Activated naive CD8-positive, alpha-beta T cell treated with anti-CD3 and anti-CD28 coated beads for 36 hours (primary cell): ENCODE measurements around the gene MUC20. TPM values are rescaled to one million over a fixed set of nuclear protein-coding genes. Genes with fewer than 3 reads are reported as not detected.
"Not testable (repeated sequence)": the region's sequence is repeated elsewhere in the genome, so short reads cannot be mapped to it uniquely, and the experiment has no call there.

Experiments
- DNase-seq: peaks from one replicate; pipeline ENCODE4 v3.0.0; 2021
- H3K27ac Mint-ChIP-seq: one replicate; pipeline ENCODE4 v1.8.0; 2022; ENCODE audit warnings: mild to moderate bottlenecking, moderate library complexity, mixed read lengths
- H3K27me3 Mint-ChIP-seq: one replicate; pipeline ENCODE4 v1.8.0; 2022; ENCODE audit warnings: mild to moderate bottlenecking, mixed read lengths
- H3K36me3 Mint-ChIP-seq: one replicate; pipeline ENCODE4 v1.8.0; 2021; ENCODE audit warnings: mild to moderate bottlenecking, mixed read lengths
- H3K4me1 Mint-ChIP-seq: one replicate; pipeline ENCODE4 v1.8.0; 2021; ENCODE audit warnings: mixed read lengths
- H3K4me3 Mint-ChIP-seq: one replicate; pipeline ENCODE4 v1.8.0; 2022; ENCODE audit warnings: mild to moderate bottlenecking, moderate library complexity, mixed read lengths
- H3K9me3 Mint-ChIP-seq: one replicate; pipeline ENCODE4 v1.8.0; 2022; ENCODE audit warnings: mixed read lengths
- total RNA-seq, 2 experiments: library from RNA; stranded (reverse); gene quantifications; one replicate each; pipeline ENCODE4 v1.2.3, GENCODE V29; 2021

Gene MUC20
- total RNA-seq, 2 experiments from 2014 or later, result 0.26 to 0.29 TPM

DNA sequence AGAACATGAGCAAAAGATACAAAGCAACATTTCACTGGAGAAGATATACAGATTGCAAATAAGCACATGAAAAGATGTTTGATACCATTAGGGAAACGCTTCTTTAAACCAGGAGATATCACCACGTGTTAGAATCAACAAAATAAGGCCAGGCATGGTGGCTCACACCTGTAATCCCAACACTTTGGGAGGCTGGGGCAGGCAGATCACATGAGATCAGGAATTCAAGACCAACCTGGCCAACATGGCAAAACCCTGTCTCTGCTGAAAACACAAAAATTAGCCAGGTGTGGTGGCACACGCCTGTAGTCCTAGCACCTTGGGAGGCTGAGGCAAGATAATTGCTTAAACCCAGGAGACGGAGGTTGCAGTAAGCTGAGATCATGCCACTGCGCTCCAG, 20.5 kb upstream of the MUC20 start:
- Mint-ChIP-seq H3K36me3 (peaks cover 16% of the 10 kb centered on the region), H3K27me3 (no peaks in the 10 kb centered on the region), H3K9me3 (no peaks in the 10 kb centered on the region), H3K27ac (no peak overlapping the region), H3K4me3 (no peak overlapping the region), H3K4me1 (peaks cover 2% of the 10 kb centered on the region)
- DNase-seq, result no peak

DNA sequence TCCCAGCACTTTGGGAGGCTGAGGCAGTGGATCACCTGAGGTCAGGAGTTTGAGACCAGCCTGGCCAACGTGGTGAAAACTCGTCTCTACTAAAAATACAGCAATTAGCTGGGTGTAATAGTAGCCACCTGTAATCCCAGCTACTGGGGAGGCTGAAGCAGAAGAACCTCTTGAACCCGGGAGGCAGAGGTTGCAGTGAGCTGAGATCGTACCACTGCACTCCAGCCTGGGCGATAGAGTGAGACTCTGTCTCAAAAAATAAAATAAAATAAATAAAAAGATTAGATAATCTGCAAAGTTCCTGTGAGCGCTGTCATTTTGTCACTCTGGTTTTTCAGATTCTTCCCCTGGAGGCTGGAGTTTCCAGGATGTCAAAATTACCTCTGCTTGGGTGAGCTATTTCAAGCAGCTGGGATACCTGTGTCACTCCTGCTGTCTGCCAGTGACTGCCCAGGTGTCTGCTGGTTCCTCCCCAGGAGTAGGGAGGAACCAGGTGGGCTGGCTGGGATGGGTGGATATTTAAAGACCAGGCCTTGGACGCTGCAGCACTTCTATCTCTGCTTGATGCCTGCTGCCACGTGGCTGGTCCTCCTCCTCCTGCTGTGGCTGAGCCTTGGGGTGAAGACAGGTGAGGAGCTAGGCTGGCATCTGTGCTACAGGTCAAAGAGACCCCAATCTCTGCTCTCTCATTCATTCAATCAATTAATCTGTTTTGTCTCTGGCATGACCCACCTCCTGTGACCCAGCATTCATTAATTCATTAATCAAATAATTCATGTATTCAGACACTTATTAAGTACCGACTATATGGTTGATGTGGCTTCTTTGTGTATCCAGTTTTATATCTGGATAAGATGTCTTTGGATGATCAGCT, 19.5 kb upstream of the MUC20 start:
- Mint-ChIP-seq H3K4me1 (no peaks in the 10 kb centered on the region), H3K36me3 (peaks cover 10% of the 10 kb centered on the region), H3K27me3 (no peaks in the 10 kb centered on the region), H3K9me3 (no peaks in the 10 kb centered on the region), H3K4me3 (no peak overlapping the region), H3K27ac (no peak overlapping the region)
- DNase-seq, result no peak

DNA sequence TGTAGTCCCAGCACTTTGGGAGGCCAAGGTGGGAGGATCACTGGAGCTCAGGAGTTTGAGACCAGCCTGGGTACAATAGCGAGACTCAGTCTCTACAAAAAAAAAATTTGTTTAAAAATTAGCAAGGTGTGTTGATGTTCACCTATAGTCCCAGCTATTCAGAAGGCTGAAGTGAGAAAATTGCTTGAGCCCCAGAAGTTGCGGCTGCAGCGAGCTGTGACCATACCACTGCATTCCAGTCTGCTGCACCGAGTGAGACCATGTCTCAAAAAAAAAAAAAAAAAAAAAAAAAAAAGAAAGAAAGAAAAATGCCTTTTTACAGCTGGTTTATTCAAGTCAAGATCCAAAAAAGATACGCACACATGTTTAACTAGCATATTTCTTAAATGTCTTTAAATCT, 17.0 kb upstream of the MUC20 start:
- H3K36me3 Mint-ChIP-seq, result no peaks in the 10 kb centered on the region
- H3K4me1 Mint-ChIP-seq, result no peaks in the 10 kb centered on the region
- H3K27me3 Mint-ChIP-seq, result no peaks in the 10 kb centered on the region
- H3K27ac Mint-ChIP-seq, result no peak overlapping the region
- no peaks in the 10 kb centered on the region for H3K9me3 Mint-ChIP-seq
- DNase-seq, result no peak
- H3K4me3 Mint-ChIP-seq, result no peak overlapping the region

DNA sequence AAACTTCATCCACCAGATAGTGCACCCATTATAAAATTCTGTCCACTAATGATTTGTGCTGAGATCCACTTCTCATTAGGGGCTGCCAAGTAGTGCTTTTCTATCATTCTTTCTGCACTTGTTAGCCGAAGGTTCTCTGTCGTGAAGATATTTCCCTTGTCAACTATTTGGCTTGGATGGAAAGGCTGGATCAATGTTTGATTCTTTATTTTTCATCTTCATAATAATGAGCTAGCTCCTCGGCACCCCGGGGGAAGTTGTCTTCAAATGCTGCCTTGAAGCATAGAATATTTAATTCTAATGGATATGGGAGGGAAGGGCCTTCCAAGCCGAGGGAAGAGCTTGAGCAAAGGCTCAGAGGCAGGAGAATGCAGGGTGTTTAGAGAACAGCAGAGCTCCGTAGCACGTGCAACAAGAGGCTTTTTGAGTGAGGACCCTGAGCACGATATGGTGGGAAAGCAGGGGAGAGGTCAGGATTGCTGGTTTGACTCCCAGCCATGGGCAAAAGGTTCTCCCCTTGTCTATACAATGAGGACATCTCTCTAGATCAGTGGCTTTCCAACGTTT, 16.3 kb upstream of the MUC20 start:
- Mint-ChIP-seq H3K9me3 (no peaks in the 10 kb centered on the region), H3K27me3 (no peaks in the 10 kb centered on the region), H3K4me3 (no peak overlapping the region), H3K36me3 (no peaks in the 10 kb centered on the region), H3K4me1 (no peaks in the 10 kb centered on the region), H3K27ac (no peak overlapping the region)
- no peak for DNase-seq

DNA sequence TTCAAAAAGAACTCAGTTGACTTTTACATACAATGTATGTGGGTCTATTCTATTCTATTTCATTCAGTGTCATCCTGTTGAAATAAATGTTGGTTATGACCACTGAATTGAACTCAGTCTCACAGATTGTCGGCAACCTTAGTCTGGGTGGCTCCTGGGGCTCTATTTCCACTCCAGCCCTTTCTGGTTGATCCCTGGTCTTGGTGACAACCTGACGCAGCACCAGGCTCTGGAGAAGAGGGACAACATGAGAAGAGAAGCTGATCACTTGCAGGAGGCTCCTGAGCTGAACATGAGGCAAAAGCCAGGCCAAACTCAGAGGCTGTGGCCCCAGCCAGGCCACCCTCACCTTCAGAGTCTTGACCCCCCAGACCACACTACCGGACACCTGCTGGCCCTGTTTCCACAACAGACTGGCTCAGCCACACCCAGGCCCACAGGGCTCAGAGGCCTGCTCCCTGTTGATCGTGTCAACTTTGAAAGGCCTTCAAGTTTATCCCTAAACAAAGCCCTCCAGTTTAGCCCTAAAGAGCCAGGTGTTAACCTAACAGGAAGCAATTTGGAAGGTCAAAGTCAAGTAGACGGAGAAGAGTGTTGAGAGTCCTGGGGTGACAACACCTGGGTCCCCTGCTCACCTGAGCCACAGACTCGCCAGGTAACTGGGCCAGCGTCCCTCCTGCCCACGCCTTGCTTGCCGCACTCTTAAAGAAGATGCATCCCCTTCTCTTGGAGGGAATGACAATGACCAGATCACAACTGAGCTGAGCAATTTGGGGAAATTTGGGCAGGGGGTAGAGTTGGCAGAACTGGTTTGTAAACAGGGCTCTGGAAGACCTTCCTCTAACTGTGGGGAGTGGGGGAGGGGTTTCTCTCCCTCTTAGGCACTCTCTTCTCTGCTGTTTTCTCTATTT, 15.4 kb upstream of the MUC20 start:
- no peaks in the 10 kb centered on the region for H3K9me3 Mint-ChIP-seq
- no peaks in the 10 kb centered on the region for H3K36me3 Mint-ChIP-seq
- DNase-seq, result no peak
- no peaks in the 10 kb centered on the region for H3K4me1 Mint-ChIP-seq
- H3K27ac Mint-ChIP-seq, result no peak overlapping the region
- H3K27me3 Mint-ChIP-seq, result no peaks in the 10 kb centered on the region
- H3K4me3 Mint-ChIP-seq, result no peak overlapping the region

DNA sequence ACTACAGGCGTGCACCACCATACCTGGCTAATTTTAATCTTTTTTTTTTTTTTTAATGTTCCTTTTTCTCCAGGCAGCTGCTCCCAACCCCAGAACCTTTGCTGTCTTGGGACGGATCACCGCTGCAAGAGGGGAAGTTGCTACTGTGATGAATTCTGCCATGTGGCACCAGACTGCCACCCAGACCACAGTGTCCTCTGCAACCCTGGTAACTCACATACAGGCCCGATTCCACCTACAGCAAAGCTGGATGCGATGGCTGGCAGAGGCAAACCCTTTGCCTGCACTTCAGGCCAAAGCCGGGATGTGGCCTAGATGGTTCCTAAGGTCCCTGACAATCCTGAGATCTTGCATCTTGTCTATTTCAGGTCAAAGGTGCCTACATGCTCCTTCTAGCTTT, 12.7 kb upstream of the MUC20 start:
- Mint-ChIP-seq H3K9me3 (no peaks in the 10 kb centered on the region), H3K4me1 (no peaks in the 10 kb centered on the region), H3K27me3 (no peaks in the 10 kb centered on the region), H3K4me3 (no peak overlapping the region), H3K36me3 (no peaks in the 10 kb centered on the region), H3K27ac (no peak overlapping the region)
- DNase-seq, result no peak

DNA sequence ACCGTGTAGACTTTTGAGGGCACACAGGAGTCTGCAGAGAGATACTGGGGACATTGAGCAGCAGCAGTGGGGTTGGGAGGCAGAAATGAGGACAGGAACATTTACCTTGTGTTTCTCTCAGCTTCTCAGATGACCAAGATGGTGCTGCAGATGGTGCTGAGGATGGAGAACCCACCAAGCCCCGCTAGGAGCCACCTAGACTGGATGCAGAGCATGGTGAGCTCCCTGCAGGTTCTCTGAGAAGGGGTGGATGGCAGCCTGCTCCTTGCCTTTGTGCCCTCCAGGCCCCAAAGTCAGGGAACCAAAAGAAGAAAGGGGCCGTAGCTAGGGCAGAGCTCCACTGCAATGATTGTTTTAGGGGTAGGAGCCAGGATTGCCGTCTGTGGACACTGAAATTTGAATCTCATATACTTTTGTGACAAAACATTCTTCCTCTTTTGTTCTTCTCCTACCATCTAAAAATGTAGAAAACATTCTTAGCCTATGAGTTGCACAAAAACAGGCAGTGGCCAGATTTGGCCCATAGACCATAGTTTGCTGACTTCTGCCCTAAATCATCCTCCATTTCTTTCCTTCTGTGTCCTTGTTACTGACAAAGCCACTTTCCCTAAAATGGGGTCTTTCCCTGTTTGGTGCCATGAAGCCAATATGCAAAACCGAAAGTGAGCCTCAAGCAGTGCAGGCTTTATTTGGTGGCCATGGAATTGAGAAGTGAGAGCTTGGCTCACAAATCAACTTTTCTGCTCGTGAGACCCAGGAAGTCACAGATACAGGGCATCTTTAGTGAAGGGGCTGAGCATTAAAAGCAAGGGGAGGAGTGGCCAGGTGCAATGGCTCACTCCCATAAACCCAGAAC, 11.9 kb upstream of the MUC20 start:
- Mint-ChIP-seq H3K9me3 (no peaks in the 10 kb centered on the region), H3K27ac (no peak overlapping the region), H3K36me3 (no peaks in the 10 kb centered on the region), H3K27me3 (no peaks in the 10 kb centered on the region), H3K4me3 (no peak overlapping the region), H3K4me1 (no peaks in the 10 kb centered on the region)
- no peak for DNase-seq

DNA sequence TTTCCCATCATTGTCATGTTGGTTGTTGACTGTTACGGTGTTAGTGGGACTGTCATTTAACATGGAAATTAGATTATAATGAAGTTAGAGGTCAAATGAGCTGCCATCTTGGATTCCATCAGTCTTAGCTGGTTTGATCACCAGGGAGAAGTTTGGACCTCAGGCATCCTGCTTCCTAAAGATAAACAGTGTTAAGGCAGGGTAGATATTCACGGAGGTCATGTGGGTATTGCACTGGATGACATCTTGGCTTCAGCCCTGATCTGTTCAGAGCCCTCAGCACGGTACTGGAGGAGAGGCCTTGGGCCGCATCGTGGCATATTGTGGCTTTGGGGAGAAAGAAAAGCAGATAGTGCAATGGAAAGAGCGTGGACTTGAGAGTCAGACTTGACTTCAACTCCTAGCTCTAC, 11.1 kb upstream of the MUC20 start:
- DNase-seq, result no peak
- H3K4me3 Mint-ChIP-seq, result no peak overlapping the region
- H3K9me3 Mint-ChIP-seq, result no peaks in the 10 kb centered on the region
- no peaks in the 10 kb centered on the region for H3K36me3 Mint-ChIP-seq
- no peak overlapping the region for H3K27ac Mint-ChIP-seq
- H3K4me1 Mint-ChIP-seq, result no peaks in the 10 kb centered on the region
- no peaks in the 10 kb centered on the region for H3K27me3 Mint-ChIP-seq

DNA sequence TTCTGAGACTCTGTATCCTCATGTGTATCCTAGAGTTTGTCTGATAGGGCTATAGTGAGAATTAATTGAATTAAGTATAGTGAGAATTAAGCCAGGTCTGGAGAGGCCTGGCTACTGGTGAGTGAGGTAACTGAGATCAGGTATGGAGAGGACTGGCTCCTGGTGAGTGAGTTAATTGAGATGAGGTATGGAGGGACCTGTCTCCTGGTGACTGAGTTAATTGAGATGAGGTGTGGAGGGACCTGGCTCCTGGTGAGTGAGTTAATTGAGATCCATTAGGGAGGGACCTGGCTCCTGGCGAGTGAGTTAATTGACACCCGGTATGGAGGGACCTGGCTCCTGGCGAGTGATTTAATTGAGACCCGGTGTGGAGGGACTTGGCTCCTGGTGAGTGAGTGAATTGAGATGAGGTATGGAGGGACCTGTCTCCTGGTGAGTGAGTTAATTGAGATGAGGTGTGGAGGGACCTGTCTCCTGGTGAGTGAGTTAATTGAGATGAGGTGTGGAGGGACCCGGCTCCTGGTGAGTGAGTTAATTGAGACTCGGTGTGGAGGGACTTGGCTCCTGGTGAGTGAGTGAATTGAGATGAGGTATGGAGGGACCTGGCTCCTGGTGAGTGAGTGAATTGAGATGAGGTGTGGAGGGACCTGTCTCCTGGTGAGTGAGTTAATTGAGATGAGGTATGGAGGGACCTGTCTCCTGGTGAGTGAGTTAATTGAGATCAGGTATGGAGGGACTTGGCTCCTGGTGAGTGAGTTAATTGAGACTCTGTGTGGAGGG, 10.5 kb upstream of the MUC20 start:
- not testable (repeated sequence) for H3K36me3 Mint-ChIP-seq, H3K4me3 Mint-ChIP-seq, H3K27me3 Mint-ChIP-seq, DNase-seq, H3K27ac Mint-ChIP-seq, H3K4me1 Mint-ChIP-seq, H3K9me3 Mint-ChIP-seq

DNA sequence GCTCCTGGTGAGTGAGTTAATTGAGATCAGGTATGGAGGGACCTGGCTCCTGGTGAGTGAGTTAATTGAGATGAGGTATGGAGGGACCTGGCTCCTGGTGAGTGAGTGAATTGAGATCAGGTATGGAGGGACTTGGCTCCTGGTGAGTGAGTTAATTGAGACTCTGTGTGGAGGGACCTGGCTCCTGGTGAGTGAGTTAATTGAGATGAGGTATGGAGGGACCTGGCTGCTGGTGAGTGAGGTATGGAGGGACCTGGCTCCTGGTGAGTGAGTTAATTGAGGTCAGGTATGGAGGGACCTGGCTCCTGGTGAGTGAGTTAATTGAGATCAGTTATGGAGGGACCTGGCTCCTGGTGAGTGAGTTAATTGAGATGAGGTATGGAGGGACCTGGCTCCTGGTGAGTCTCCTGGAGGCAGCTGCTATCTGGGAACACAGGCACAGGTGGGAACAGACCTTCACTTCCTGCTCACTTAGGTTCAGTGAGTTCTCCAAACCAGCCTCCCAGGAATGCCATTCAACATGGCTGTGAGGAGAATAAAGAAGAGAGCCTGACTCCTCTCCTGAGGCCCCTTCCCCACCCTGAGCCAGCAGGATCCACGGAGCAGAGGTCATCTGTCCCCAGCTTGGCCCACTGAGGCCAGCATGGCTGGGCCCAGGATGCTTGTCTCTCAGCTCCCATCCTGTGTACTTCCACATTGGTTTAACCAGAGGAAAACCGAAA, 9.5 kb upstream of the MUC20 start:
- not testable (repeated sequence) for H3K27me3 Mint-ChIP-seq, H3K9me3 Mint-ChIP-seq, DNase-seq, H3K27ac Mint-ChIP-seq, H3K4me3 Mint-ChIP-seq, H3K4me1 Mint-ChIP-seq, H3K36me3 Mint-ChIP-seq

DNA sequence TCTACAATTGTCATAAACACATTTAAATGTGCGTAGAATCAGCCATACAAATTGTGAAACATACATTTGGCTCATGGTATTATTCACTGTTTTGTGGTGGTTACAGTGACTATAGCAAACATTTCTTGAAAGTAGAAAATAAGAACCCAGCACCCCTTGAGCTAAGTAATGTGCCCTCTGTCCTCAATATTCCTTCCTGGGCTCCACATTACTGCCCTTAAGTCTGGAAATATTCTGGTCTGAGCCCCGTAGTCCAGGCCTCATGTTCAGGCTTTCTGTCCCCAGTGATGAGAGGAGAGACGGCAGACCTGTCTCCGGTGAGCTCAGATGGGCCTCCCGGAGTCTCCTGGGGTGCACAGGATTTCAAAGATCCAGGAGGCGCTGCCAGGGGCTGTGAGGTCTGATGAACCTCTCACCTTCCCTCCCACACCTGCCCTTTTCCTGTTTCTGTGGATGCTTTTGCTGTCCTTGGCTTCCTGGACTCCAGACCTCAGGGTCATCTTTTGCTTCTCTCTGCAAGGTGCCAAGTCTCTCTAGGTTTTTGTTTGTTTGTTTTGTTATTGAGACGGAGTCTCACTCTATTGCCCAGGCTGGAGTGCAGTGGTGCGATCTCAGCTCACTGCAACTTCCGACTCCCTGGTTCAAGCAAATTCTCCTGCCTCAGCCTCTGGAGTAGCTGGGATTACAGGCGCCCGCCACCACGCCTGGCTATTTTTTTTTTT, 8.8 kb upstream of the MUC20 start:
- no peak overlapping the region for H3K4me3 Mint-ChIP-seq
- peaks cover 4% of the 10 kb centered on the region for H3K36me3 Mint-ChIP-seq
- no peaks in the 10 kb centered on the region for H3K9me3 Mint-ChIP-seq
- no peak for DNase-seq
- peaks cover 4% of the 10 kb centered on the region for H3K4me1 Mint-ChIP-seq
- no peak overlapping the region for H3K27ac Mint-ChIP-seq
- no peaks in the 10 kb centered on the region for H3K27me3 Mint-ChIP-seq

DNA sequence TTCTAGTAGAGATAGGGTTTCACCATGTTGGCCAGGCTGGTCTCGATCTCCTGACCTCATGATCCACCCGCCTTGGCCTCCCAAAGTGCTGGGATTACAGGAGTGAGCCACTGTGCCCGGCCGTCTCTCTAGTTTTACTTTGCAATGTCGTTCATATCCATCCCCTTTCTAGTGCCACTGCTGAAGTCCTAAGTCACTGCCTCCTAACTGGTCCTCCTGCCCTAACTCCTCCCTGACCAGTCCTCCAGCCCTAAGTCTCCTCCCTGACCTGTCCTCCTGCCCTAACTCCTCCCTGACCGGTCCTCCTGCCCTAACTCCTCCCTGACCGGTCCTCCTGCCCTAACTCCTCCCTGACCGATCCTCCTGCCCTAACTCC, 8.3 kb upstream of the MUC20 start:
- DNase-seq, H3K27ac Mint-ChIP-seq, H3K4me3 Mint-ChIP-seq, H3K36me3 Mint-ChIP-seq, H3K9me3 Mint-ChIP-seq, H3K27me3 Mint-ChIP-seq, H3K4me1 Mint-ChIP-seq: not testable (repeated sequence)

DNA sequence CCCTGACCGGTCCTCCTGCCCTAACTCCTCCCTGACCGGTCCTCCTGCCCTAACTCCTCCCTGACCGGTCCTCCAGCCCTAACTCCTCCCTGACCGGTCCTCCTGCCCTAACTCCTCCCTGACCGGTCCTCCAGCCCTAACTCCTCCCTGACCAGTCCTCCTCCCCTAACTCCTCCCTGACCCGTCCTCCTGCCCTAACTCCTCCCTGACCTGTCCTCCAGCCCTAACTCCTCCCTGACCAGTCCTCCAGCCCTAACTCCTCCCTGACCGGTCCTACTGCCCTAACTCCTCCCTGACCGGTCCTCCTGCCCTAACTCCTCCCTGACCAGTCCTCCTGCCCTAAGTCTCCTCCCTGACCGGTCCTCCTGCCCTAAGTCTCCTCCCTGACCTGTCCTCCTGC, 7.6 kb upstream of the MUC20 start:
- H3K4me1 Mint-ChIP-seq, H3K4me3 Mint-ChIP-seq, H3K9me3 Mint-ChIP-seq, DNase-seq, H3K27me3 Mint-ChIP-seq, H3K27ac Mint-ChIP-seq, H3K36me3 Mint-ChIP-seq: not testable (repeated sequence)
